ENCODE measurements around the gene FNIP2. TPM values are rescaled to one million over a fixed set of nuclear protein-coding genes. Genes with fewer than 3 reads are reported as not detected.

FNIP2 gene
- total RNA-seq, 2 experiments from 2014 or later, result 0.09 to 1.0 TPM

- Histone ChIP-seq H3K4me3 (ENCODE audit: low read depth, low read length, poor library complexity, severe bottlenecking) (no peak overlapping the region), H3K9me3 (ENCODE audit: low read length) (no peaks in the 10 kb centered on the region), H2AFZ (ENCODE audit: low read length) (no peak overlapping the region), H3K9me2 (ENCODE audit: insufficient read depth, low read length) (no peaks in the 10 kb centered on the region), H4K20me1 (ENCODE audit: insufficient read depth, low read length) (no peaks in the 10 kb centered on the region), H3K79me2 (ENCODE audit: insufficient read depth, low read depth, low read length) (no peaks in the 10 kb centered on the region), H3K4me1 (ENCODE audit: insufficient read depth, low read length, poor library complexity, severe bottlenecking) (no peaks in the 10 kb centered on the region), H3K27ac (ENCODE audit: low read depth, low read length, poor library complexity, severe bottlenecking) (no peak overlapping the region), H3K36me3 (ENCODE audit: insufficient read depth, low read length) (no peaks in the 10 kb centered on the region), H3K4me2 (ENCODE audit: low read length) (no peak overlapping the region)
- no TSS peak for BruUV-seq (replicated peaks)
- DNase-seq (ENCODE audit: low spot score), result no peak
- intact Hi-C loops (cut with micrococcal nuclease; ENCODE audit: unreplicated experiment), result no loop called here
- CTCF ChIA-PET (ENCODE audit: unreplicated experiment), result no interaction called here
- no peak for TF ChIP-seq EZH2phosphoT487 (IDR thresholded peaks at IDR 0.05; ENCODE audit: borderline replicate concordance, low read depth, low read length)
- TF ChIP-seq CTCF (conservative IDR thresholded peaks at IDR 0.05; ENCODE audit: low read length), result no peak
- POLR2A ChIA-PET, result interaction anchor here (0.6 to 0.8 kb wide), 4 partner anchors 15 to 397 kb away, joined by 3 to 5 read pairs (median 3); no protein-coding TSS in a partner anchor
Measured at GRCh38 chr4:158799013-158799770, 30.4 kb downstream of the FNIP2 start.

GRCh38 chr4:158799856-158800255 lies 31.0 kb downstream of the FNIP2 start:
- CTCF ChIA-PET (ENCODE audit: unreplicated experiment), result no interaction called here
- H4K20me1 ChIP-seq (ENCODE audit: insufficient read depth, low read length), result no peaks in the 10 kb centered on the region
- no peaks in the 10 kb centered on the region for H3K9me2 ChIP-seq (ENCODE audit: insufficient read depth, low read length)
- no TSS peak for BruUV-seq (replicated peaks)
- no peak overlapping the region for H3K4me2 ChIP-seq (ENCODE audit: low read length)
- no peaks in the 10 kb centered on the region for H3K4me1 ChIP-seq (ENCODE audit: insufficient read depth, low read length, poor library complexity, severe bottlenecking)
- intact Hi-C loops (cut with micrococcal nuclease; ENCODE audit: unreplicated experiment), result no loop called here
- no peaks in the 10 kb centered on the region for H3K9me3 ChIP-seq (ENCODE audit: low read length)
- no peak for DNase-seq (ENCODE audit: low spot score)
- no peak overlapping the region for H2AFZ ChIP-seq (ENCODE audit: low read length)
- no peak overlapping the region for H3K27ac ChIP-seq (ENCODE audit: low read depth, low read length, poor library complexity, severe bottlenecking)
- no peak overlapping the region for H3K4me3 ChIP-seq (ENCODE audit: low read depth, low read length, poor library complexity, severe bottlenecking)
- H3K36me3 ChIP-seq (ENCODE audit: insufficient read depth, low read length), result no peaks in the 10 kb centered on the region
- POLR2A ChIA-PET, result interaction anchor here (0.6 kb wide), 2 partner anchors 38 to 396 kb away, joined by 3 to 5 read pairs; no protein-coding TSS in a partner anchor
- no peaks in the 10 kb centered on the region for H3K79me2 ChIP-seq (ENCODE audit: insufficient read depth, low read depth, low read length)
- TF ChIP-seq CTCF (conservative IDR thresholded peaks at IDR 0.05; ENCODE audit: low read length), result no peak
- TF ChIP-seq EZH2phosphoT487 (IDR thresholded peaks at IDR 0.05; ENCODE audit: borderline replicate concordance, low read depth, low read length), result no peak

GRCh38 chr4:158801066-158801465 lies 32.2 kb downstream of the FNIP2 start:
- Histone ChIP-seq H3K27ac (ENCODE audit: low read depth, low read length, poor library complexity, severe bottlenecking) (no peak overlapping the region), H3K4me1 (ENCODE audit: insufficient read depth, low read length, poor library complexity, severe bottlenecking) (no peaks in the 10 kb centered on the region), H3K4me2 (ENCODE audit: low read length) (no peak overlapping the region), H4K20me1 (ENCODE audit: insufficient read depth, low read length) (no peaks in the 10 kb centered on the region), H3K9me3 (ENCODE audit: low read length) (no peaks in the 10 kb centered on the region), H3K36me3 (ENCODE audit: insufficient read depth, low read length) (no peaks in the 10 kb centered on the region), H2AFZ (ENCODE audit: low read length) (no peak overlapping the region), H3K79me2 (ENCODE audit: insufficient read depth, low read depth, low read length) (no peaks in the 10 kb centered on the region), H3K4me3 (ENCODE audit: low read depth, low read length, poor library complexity, severe bottlenecking) (no peak overlapping the region), H3K9me2 (ENCODE audit: insufficient read depth, low read length) (no peaks in the 10 kb centered on the region)
- DNase-seq (ENCODE audit: low spot score), result no peak
- POLR2A ChIA-PET, result no interaction called here
- CTCF ChIA-PET (ENCODE audit: unreplicated experiment), result no interaction called here
- TF ChIP-seq EZH2phosphoT487 (IDR thresholded peaks at IDR 0.05; ENCODE audit: borderline replicate concordance, low read depth, low read length), result no peak
- no peak for TF ChIP-seq CTCF (conservative IDR thresholded peaks at IDR 0.05; ENCODE audit: low read length)
- intact Hi-C loops (cut with micrococcal nuclease; ENCODE audit: unreplicated experiment), result no loop called here
- no TSS peak for BruUV-seq (replicated peaks)

All from OCI-LY7 (cell line).